ENCODE results near the gene SMPDL3B.

DNA sequence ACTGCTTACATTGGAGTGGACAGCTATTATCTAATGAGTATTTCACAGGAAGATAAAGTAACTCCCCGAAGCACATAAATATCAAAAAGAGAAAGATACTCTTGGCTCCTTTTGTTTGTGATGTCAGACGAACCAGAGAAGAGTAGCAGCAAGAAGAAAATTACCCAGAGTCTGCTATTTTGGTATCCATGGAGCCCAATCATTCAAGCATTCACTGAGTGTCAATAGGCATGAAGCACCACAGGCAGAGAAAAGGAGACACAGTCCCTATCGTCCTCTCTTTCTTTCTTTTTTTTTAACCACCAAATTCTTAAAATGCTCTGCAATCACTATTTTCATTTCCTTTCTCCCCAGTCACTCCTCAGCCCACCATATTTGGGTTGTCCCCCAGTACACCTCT lies 40.3 kb upstream of the SMPDL3B start:
- no peak for TF ChIP-seq POLR2A (IDR thresholded peaks at IDR 0.05)
- TF ChIP-seq, protein P1, sequence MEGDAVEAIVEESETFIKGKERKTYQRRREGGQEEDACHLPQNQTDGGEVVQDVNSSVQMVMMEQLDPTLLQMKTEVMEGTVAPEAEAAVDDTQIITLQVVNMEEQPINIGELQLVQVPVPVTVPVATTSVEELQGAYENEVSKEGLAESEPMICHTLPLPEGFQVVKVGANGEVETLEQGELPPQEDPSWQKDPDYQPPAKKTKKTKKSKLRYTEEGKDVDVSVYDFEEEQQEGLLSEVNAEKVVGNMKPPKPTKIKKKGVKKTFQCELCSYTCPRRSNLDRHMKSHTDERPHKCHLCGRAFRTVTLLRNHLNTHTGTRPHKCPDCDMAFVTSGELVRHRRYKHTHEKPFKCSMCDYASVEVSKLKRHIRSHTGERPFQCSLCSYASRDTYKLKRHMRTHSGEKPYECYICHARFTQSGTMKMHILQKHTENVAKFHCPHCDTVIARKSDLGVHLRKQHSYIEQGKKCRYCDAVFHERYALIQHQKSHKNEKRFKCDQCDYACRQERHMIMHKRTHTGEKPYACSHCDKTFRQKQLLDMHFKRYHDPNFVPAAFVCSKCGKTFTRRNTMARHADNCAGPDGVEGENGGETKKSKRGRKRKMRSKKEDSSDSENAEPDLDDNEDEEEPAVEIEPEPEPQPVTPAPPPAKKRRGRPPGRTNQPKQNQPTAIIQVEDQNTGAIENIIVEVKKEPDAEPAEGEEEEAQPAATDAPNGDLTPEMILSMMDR (IDR thresholded peaks at IDR 0.05) = no peak

Data from stomach (tissue), 4 donors.